ENCODE measurements around the gene MET. TPM values are rescaled to one million over a fixed set of nuclear protein-coding genes. Genes with fewer than 3 reads are reported as not detected.

MET gene
- total and polyA plus RNA-seq, 2 of the 13 experiments (the other 11 are each of a cell fraction or from before 2014, with no cell fraction given) = 21.8 to 31.5 TPM

DNA sequence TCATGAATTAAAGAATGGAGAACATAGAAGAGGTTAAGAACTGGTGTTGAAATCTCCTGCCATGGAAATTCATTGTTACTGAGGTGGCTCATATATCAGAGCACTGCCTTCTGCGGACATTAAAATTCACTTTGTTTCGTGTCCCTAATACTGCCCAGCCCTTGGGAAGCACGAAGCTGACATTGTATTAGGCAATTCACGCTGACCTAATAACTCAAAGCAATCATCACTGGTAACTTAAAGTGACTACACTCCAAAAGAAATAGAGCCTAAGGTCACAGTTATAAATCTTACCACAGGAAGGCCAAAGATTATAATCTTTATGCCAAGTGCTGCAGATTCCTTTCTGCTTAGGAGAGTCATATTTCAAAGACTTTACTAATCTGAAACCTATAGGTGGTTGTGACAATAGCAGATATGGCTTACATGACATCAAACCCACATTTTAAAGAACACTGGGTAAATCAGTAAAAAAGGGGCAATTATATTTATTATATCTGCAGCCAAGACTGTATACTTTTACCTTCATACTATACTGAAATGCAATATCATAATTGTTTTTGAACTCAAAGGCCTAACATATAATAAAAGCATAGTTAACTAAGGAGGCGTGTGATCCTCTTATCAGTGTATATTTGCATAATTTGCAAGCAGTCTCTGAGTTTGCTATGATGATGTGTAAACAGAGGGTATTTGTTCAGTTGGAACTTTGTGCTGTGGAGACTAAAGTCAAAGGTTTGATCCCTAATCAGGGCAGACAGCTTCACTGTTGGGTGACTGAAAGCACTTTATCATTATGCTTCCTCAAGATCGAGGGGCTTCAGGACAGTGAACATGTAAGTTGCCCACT, 138.5 kb downstream of the MET start (continued):
- TF ChIP-seq NFE2L1 (CRISPR knock-in tag; IDR thresholded peaks at IDR 0.05; ENCODE audit: borderline replicate concordance) (no peak), HDAC2 (CRISPR knock-in tag; IDR thresholded peaks at IDR 0.05) (peak; percentile 85), ZNF570 (CRISPR knock-in tag; IDR thresholded peaks at IDR 0.05; ENCODE audit: borderline replicate concordance) (no peak), TEAD3 (CRISPR knock-in tag; optimal IDR thresholded peaks at IDR 0.05; ENCODE audit: borderline replicate concordance) (peak; percentile 76), ZSCAN9 (CRISPR knock-in tag; IDR thresholded peaks at IDR 0.05; ENCODE audit: borderline replicate concordance) (no peak), ZNF253 (CRISPR knock-in tag; IDR thresholded peaks at IDR 0.05; ENCODE audit: borderline replicate concordance) (no peak), DNMT1 (CRISPR knock-in tag; IDR thresholded peaks at IDR 0.05) (no peak), FOXA1 (IDR thresholded peaks at IDR 0.05) (peak; percentile 96), FOXA1 (CRISPR knock-in tag; IDR thresholded peaks at IDR 0.05) (peak; percentile 98), HDAC6 (IDR thresholded peaks at IDR 0.05; ENCODE audit: low read depth, low read length) (no peak), ESRRA (CRISPR knock-in tag; IDR thresholded peaks at IDR 0.05; ENCODE audit: low read depth) (0 out of 2 replicates have a peak, but pooled peaks have one; percentile 43), FOXJ3 (CRISPR knock-in tag; IDR thresholded peaks at IDR 0.05; ENCODE audit: borderline replicate concordance) (peak; percentile 84), RBFOX2 (IDR thresholded peaks at IDR 0.05; ENCODE audit: low read depth, low read length) (peak; percentile 84), RBM22 (optimal IDR thresholded peaks at IDR 0.05; ENCODE audit: low read length) (no peak), HMG20B (CRISPR knock-in tag; conservative IDR thresholded peaks at IDR 0.05) (peak; percentile 36; the same call in 1 of the 2 replicates), PHB2 (IDR thresholded peaks at IDR 0.05; ENCODE audit: partially characterized antibody) (no peak), SYNCRIP (IDR thresholded peaks at IDR 0.05; ENCODE audit: insufficient read depth, low read depth, low read length) (no peak), ZNF775 (CRISPR knock-in tag; IDR thresholded peaks at IDR 0.05; ENCODE audit: borderline replicate concordance) (no peak), GABPA (IDR thresholded peaks at IDR 0.05; ENCODE audit: low read depth, low read length) (no peak), GABPA (CRISPR knock-in tag; IDR thresholded peaks at IDR 0.05; ENCODE audit: low read depth) (peak; percentile 45; the same call in 1 of the 2 replicates), ZNF768 (CRISPR knock-in tag; IDR thresholded peaks at IDR 0.05) (no peak)
- TF ChIP-seq, protein P1, sequence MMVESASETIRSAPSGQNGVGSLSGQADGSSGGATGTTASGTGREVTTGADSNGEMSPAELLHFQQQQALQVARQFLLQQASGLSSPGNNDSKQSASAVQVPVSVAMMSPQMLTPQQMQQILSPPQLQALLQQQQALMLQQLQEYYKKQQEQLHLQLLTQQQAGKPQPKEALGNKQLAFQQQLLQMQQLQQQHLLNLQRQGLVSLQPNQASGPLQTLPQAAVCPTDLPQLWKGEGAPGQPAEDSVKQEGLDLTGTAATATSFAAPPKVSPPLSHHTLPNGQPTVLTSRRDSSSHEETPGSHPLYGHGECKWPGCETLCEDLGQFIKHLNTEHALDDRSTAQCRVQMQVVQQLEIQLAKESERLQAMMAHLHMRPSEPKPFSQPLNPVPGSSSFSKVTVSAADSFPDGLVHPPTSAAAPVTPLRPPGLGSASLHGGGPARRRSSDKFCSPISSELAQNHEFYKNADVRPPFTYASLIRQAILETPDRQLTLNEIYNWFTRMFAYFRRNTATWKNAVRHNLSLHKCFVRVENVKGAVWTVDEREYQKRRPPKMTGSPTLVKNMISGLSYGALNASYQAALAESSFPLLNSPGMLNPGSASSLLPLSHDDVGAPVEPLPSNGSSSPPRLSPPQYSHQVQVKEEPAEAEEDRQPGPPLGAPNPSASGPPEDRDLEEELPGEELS (CRISPR knock-in tag; IDR thresholded peaks at IDR 0.05) = peak; percentile 88
- TF ChIP-seq, protein P2, sequence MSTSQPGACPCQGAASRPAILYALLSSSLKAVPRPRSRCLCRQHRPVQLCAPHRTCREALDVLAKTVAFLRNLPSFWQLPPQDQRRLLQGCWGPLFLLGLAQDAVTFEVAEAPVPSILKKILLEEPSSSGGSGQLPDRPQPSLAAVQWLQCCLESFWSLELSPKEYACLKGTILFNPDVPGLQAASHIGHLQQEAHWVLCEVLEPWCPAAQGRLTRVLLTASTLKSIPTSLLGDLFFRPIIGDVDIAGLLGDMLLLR (CRISPR knock-in tag; IDR thresholded peaks at IDR 0.05) = no peak
- TF ChIP-seq, protein P3, sequence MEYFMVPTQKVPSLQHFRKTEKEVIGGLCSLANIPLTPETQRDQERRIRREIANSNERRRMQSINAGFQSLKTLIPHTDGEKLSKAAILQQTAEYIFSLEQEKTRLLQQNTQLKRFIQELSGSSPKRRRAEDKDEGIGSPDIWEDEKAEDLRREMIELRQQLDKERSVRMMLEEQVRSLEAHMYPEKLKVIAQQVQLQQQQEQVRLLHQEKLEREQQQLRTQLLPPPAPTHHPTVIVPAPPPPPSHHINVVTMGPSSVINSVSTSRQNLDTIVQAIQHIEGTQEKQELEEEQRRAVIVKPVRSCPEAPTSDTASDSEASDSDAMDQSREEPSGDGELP (IDR thresholded peaks at IDR 0.05; ENCODE audit: borderline replicate concordance, low read depth) = peak; percentile 43; the same call in 1 of the 2 replicates
- TF ChIP-seq, protein P4, sequence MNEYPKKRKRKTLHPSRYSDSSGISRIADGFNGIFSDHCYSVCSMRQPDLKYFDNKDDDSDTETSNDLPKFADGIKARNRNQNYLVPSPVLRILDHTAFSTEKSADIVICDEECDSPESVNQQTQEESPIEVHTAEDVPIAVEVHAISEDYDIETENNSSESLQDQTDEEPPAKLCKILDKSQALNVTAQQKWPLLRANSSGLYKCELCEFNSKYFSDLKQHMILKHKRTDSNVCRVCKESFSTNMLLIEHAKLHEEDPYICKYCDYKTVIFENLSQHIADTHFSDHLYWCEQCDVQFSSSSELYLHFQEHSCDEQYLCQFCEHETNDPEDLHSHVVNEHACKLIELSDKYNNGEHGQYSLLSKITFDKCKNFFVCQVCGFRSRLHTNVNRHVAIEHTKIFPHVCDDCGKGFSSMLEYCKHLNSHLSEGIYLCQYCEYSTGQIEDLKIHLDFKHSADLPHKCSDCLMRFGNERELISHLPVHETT (CRISPR knock-in tag; conservative IDR thresholded peaks at IDR 0.05) = no peak

Measured in HepG2 (cell line).